NCI-H146 treated with DMSO at 0.1 percent for 48 hours (cell line): ENCODE data around the gene ANTKMT.
"Not testable (repeated sequence)": the region's sequence is repeated elsewhere in the genome, so short reads cannot be mapped to it uniquely, and the experiment has no call there.

Experiments used
- DNase-seq: peaks from one replicate; lab custom pipeline; 2025; ENCODE audit not compliant: unreplicated experiment; lab: John Stamatoyannopoulos, UW

ANTKMT gene

DNA sequence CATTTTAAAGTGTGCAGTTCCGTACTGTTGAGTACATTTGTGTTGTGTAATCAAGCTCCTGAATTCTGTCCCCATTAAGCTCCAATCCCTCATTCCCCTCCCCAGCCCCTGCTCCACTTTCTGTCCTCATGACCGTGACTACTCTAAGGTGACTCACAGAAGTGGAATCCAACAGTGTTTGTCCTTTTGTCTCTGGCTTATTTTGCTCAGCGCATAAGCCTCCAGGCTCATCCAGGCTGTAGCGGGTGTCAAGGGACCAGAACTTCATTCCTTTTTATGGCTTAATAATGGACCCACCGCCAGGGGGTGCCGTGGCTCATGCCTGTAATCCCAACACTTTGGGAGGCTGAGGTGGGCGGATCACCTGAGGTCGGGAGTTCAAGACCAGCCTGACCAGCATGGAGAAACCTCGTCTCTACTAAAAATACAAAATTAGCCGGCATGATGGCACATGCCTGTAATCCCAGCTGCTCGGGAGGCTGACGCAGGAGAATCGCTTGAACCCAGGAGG, 8.2 kb upstream of the ANTKMT start:
- DNase-seq: not testable (repeated sequence)

DNA sequence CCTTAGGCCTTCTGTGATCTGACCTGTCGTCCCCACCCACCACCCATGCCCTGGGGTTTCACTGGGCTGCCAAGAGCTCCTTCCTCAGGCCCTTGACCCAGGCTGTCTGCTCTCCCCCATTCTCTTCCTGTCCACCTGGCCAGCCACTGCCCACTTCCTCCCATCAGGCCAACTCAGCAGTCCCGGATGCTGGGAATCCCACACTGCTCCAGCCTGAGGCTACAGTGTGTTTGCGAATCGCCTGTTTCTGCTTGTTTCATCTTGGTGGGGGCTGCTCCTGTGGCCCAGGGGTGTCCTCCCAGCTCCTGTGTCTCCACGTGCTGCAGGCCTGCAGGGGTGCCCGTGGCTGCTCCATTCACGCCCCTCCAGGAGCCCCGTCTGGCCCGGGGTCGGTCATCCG, 6.9 kb upstream of the ANTKMT start:
- DNase-seq: no peak

DNA sequence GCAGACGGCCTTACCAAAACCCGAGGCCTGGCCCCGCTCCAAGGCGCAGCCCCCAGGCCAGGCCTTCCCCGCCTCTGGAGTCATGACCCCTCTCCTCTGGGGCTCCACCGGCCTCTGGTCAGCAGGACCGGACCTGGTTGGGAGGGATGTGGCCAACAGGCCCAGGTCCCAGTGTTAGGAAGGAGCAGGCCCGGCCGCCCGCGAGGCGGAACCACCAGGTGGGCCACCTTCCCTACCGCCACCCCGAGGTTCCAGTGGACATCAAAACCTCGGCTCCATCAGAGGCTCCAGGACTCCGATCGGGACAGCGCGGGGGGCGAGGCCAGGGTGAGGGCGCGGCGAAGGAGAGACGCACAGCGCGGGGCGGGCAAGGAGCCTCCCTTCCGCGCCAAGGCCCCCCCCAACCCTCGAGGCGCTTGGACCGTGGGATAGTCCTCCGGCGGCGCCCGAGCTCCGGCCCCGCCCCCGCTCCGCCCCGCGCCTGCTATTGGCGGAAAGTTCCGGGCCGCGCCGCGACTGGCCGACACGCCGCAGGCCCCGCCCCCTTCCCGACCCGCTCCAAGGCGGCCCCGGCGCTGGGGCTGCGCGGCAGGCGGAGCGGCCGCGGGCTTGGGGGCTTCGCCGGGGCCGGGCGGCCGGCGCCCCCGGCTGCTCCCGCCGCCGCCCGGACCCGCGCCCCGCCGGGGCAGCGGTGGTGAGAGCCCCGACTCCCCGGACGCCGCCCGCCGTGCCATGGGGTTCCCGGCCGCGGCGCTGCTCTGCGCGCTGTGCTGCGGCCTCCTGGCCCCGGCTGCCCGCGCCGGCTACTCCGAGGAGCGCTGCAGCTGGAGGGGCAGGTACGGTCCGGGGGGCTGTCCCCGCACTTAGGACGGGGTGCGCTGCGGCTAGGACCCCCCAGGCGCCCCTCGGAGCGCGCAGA, 6.1 kb upstream of the ANTKMT start, which contains the start of gene METRN:
Gene METRN (plus strand): TSS at position 561 of the 919 bp plus-strand sequence. CDS start 172 bp downstream, at position 733.
- DNase-seq: peak; percentile 64

DNA sequence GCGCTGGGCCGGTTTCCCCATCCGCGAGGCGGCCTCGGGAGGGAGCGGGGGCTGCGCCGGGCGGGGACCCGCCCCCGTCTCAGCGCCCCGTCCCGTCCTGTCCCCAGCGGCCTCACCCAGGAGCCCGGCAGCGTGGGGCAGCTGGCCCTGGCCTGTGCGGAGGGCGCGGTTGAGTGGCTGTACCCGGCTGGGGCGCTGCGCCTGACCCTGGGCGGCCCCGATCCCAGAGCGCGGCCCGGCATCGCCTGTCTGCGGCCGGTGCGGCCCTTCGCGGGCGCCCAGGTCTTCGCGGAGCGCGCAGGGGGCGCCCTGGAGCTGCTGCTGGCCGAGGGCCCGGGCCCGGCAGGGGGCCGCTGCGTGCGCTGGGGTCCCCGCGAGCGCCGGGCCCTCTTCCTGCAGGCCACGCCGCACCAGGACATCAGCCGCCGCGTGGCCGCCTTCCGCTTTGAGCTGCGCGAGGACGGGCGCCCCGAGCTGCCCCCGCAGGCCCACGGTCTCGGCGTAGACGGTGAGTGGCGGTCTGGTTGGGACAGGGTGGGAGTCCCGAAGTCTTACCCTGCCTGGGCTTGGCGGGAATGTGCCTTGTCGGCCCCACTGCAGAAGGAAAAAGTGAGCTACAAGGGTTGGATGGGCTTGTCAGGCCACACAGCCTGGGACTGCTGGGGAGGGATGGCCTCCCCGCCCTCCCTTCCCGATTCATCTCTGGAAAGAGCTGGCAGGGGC, 5.3 kb upstream of the ANTKMT start:
- DNase-seq: no peak

GRCh38 chr16:716200-716568, 4.8 kb upstream of the ANTKMT start:
- peak; percentile 63 for DNase-seq

- no peak for DNase-seq
Measured at GRCh38 chr16:716768-717325, 4.1 kb upstream of the ANTKMT start.

GRCh38 chr16:717450-718245, 3.3 kb upstream of the ANTKMT start:
- DNase-seq: no peak

- no peak for DNase-seq
Measured at GRCh38 chr16:718389-718788, 2.6 kb upstream of the ANTKMT start.

- DNase-seq: no peak
Measured at GRCh38 chr16:718922-719321, 2.0 kb upstream of the ANTKMT start.

- DNase-seq: peak; percentile 75
Measured at GRCh38 chr16:719815-720446, 1.0 kb upstream of the ANTKMT start.

- peak; percentile 81 for DNase-seq
Measured at GRCh38 chr16:720447-720989, 428 bp upstream of the ANTKMT start.

- DNase-seq: no peak
Measured at GRCh38 chr16:721765-722540, 1.0 kb downstream of the ANTKMT start.

DNA sequence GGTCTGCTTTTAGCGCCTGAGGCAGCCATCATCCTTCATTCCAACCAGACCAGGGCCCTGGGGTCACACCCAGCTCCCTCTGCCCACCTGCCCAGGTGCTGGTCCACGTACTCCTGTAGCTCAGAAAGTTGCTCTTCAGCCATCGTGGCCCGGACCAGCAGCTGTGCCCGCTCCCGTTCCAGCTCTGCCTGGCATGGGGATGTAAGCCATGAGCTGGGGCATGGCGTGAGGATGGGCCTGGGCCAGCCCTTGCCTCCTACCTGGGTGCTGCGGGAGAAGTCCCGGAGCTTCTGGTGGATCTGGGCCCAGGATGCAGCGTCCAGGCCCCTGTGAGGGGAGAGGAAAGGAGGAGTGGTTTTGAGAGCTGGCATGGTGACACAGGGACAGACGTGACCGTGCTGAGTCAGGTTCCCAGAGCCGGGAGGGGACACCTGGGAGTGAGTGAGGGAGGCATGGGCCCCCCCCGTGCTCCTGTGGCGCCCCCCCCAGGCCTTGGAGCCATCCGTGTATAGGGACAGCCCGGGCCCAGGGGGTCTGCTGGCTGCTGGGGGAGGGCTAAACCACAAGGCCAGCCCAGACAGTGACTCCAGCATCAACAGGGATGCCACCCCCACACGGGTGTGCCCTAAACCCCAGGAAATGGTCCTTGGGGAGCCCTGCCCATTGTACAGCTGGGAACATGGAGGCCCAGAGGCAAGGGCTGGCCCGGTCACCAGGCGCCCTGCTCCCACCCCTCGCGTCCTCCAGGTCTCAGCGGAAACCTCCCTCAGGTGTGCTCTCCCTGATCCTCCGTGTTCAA, 2.1 kb downstream of the ANTKMT start:
- DNase-seq: no peak

DNA sequence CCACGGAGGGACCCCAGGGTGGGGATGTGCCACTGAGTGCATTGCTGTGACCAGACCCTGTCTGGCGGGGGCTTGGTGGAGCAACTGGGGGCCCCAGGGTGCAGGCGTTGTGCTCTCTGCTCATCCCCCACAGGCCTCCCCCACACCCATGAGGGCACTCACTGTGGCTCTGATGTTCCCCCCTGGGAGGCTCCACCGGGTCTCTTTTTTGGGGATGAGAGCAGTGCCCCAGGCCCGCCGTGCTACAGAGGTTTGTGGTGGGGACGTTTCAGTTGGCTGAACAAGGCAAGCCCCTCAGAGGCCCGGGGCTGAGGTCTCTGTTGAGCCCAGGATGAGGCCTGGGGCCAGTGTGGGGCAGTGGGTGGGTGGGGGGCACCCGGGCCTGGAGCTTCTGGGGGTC, 2.7 kb downstream of the ANTKMT start:
- DNase-seq: no peak

DNA sequence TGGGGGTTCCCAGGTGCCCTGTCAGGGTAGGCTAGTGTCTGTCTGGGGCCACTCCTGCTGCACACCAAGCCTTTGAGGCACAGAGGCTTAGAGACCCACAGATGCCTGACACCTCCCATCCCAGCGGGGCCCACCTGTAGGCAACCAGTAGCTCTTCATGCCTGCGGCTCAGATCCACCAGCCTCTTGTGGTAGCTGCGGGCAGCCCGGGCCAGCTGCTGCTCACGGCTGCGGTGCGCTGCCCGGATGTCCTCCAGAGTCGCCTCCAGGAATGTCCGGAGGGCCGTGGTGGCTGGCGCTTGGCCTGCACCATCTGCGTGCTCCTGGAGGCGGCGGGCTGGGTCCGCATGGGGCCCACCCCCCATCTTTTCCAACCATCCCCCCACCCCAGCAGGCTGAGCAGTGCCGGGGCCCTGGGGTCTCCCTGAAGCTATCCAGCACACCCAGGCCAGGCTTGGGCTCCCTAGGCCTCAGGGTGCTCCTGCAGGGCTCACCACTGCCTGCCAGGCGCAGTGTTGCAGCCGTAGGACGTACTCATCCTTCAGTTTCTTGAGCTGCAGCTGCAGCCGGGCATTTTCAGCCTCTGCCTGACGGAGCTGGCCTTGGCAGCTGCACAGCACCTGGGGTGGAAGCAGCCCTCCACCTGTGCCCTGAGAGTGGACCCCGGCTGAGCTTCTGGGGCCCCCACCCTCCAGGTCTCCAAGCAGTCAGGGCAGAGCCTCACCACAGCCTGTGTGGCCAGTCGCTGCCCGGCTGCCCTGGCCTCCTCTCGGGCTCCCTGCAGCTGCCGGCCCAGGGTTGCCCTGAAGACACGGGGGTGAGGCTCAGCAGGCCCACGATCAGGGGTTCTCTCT, 3.5 kb downstream of the ANTKMT start:
- DNase-seq: no peak

- no peak for DNase-seq
Measured at GRCh38 chr16:725041-725376, 4.1 kb downstream of the ANTKMT start.

- no peak for DNase-seq
Measured at GRCh38 chr16:725463-726187, 4.7 kb downstream of the ANTKMT start.
